UCSD-AML1 (cell line): ENCODE data around the gene TM2D3.

ENCODE experiments used
- DNase-seq: peaks from one replicate; lab custom pipeline; 2025; ENCODE audit not compliant: unreplicated experiment; lab: John Stamatoyannopoulos, UW

Gene TM2D3

DNA sequence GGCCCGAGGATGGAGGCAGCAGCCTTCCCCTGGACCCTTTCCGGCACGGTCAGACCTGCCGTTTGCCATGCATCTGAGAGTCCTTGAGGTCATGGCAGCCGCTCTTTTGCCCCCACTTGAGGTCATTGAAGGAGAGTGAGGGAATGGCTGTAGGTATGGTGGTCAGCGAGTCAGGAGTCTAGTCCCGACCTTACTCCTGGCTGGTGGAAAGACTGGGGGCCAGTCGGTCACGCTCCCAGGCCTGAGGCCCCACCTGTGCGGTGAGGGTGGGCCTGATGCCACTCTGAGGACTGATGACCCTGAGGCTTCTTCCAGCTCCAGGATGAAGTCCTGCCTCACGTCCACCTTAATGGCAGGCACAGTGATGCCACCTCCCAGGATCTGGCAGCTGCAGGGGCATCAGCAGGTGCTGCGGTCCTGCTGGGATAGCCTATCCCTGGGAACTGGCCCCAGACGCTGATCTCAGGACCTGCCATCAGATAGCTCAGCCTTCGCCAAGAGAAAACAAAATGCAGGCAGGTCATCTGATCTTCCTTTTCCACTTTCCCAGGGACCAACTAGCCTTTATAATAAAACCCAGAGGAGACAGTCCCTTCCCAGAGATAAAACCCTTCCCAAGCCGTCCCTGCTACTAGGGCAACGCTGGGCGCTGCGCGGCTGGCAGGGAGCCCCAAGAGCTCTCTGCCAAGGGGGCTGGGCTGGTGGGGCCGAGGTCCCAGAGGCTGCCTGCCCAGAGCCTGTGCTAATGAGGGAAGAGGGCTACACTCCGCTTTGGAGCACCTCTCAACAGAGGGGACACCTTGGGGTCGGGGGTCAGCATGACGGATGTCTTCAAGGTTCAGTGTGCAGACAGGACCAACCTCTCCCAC lies 42.2 kb downstream of the TM2D3 start:
- DNase-seq, result no peak

DNA sequence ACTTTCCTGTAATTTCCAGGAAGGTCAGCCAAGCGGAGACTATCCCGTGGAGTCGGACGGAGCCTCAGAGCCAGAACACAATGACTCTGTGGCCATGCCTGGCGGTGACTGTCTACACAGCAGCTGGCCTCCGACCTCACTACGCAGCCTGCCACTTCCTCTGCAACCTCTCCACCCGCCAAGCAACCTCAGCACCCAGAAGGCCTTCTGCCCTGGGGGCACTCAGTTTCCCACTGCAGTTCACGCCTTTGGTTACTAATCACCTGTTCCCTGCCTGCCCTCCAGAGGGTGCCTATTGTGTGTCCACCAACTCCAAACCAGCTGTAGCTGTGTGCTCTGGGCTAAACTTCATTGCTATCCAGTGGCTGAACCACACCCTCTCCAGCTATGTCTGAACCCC lies 44.0 kb downstream of the TM2D3 start:
- DNase-seq, result no peak

DNA sequence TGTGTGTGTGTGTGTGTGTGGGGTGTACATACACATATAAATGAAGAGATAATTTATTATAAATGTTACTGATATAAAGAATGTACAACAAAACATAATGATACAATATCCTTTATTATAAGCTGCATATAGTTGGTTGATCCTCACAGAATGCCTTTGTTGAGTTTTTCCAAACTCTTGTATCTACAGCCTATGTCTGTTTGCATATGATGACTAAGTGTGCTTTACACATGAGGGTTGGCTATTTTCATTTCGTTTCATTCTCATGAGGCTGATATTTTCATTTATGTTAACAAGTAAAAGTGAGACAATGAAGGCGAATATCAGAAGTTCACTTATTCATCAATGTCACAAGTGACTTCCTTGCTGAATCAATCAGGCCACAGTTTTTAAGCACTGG lies 45.1 kb downstream of the TM2D3 start:
- no peak for DNase-seq

DNA sequence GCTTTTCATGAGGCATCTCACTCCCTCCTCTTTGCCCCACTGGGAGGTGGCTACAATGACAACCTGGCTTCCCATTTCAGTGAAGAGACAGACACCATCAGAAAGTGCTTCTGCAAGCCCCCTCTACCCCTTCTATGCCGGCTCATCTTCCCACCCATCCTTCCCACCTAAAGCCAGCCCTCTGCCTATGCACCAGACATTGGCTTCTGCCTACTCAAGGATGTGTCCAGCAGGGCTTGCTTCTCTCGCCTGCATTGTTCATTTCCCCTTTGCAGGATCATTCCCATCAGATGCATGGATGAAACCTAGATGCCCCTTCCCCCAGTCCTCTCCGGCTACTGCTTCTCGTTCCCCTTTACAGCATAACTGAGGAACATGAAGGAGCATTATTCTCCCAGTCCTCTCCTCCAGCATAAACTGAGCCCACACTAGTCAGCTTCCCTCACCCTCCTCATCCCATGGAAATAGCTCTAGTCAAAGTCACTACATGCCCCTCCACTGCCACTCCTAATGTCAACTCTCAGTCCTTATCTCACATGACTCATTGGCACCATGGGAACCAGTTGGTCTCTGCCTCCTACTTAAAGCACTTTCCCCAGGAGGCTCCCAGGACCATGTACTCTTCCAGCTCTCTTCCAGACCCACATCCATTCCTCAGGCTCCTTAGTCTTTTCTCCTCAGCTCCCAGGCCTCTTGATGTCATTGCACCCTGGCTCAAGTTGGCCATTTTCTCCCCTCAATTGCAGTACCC lies 47.9 kb downstream of the TM2D3 start:
- no peak for DNase-seq

DNA sequence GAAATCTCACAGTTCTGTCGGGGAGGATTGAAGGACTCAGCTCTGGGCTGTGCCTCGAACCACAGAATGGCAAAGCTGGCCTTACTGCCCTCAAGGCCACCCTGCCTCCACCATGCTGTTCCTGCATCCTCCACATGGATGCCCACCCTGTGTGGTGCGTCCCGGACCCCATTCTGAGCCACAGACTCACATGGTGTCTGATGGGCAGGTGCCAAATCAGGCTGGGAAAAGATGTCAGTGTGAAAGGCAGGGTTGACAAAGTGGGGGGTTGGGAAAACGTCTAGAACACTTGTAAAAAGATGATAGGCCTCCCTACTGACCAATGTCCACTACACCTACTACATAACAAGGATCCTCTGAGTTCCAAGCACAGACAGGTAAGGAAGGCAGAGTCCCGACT lies 49.4 kb downstream of the TM2D3 start:
- no peak for DNase-seq

DNA sequence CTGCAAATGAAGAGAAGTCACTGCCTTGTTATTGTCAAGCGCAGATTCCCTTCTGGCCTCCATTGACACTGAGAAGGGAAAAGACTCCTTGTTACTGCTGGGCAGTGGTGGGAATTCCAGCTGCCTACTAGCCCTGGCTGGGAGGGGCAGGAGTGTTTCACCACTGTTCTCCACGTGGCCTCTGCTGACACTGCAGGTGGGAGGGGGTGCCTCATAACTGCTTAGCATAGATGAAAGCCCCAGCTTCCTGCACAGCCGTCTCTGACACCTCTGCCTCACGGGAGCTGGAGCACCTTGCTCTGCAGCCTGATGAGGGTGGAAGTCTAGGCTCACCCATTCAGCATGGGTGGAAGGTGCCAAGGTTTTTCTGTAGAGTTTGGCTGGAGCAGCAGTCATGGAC lies 52.1 kb downstream of the TM2D3 start:
- DNase-seq, result no peak

DNA sequence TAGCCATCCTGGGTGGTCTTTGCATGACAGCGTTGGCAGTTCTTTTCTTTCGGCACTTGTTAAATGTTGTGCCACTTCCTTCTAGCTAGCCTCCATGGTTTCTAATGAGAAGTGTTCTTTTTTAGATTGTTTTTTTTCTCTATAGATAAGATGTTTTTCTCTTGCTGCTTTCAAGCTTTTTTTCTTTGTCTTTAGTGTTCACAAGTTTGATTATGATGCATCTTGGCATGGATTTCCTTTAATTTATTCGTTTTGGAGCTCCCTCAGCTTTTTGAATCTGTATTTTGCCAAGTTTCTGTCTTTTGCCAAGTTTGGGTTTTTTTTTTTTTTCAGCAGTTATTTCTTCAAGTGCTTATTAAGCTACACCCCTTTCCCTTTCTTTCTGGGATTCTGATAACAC lies 53.1 kb downstream of the TM2D3 start:
- DNase-seq, result no peak

DNA sequence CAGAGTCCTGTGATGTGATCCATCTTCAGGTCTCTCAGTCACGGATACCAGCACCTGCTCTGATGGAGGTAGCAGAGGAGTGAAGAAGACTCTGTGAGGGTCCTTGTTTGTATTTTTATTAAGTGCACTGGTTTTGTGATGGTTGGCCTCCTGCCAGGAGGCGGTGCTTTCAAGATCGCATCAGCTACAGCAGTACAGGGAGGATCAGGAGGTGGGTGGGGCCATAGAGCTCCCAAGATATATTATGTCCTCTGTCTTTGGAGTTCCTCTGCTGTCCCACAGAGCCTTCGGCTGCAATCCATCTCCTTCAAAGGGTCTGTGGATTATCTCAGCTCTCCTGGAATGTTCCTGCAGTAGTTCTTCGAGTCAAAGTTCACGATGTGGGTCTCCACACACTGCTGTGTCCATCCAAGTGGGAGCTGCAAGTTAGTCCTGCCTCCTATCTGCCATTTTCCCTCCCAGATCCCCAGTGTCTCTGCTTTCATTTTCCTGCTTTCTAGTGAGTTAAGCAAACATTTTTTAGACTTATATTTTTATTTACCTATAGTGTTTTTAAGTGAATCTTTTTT lies 54.7 kb downstream of the TM2D3 start:
- no peak for DNase-seq

DNA sequence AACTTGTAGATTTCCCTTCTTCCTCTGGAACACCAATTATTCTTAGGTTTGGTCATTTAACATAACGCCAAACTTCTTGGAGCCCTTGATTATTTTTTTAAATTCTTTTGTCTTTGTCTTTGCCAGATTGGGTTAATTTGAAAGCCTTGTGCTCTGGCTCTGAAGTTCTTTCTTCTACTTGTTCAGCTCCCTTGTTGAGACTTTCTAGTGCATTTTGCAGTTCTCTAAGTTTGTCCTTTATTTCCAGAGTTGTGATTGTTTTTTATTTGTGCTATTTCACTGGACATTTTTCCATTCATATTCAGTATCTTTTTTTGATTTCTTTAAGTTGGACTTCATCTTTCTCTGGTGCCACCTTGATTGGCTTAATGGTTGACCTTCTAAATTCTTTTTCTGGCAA lies 55.5 kb downstream of the TM2D3 start:
- DNase-seq, result no peak
